HCT116 (cell line): ENCODE results near the gene STAB1. TPM values are rescaled to one million over a fixed set of nuclear protein-coding genes. Genes with fewer than 3 reads are reported as not detected.

Source experiments
- ATAC-seq: fragments of 200-7000 bp; cut with Tn5 transposase; 2 replicates; pipeline ENCODE4 v1.9.1; 2020; ENCODE audit warnings: mild to moderate bottlenecking, moderate library complexity
- BruUV-seq: library from RNA; stranded (reverse); fragments of 400-500 nt; replicated peaks from 2 replicates; lab custom pipeline; 2021; lab: Mats Ljungman, UMichigan
- CTCF ChIA-PET: fragments of 300-600 bp; sonication (Branson Sonifier 250); formaldehyde crosslinking; loops from one replicate; lab custom pipeline; 2021; ENCODE audit warnings: antibody characterized with exemption; lab: Charles Lee
- POLR2A ChIA-PET: fragments of 300-600, 350-600 bp; sonication (Branson Sonifier 250); formaldehyde crosslinking; loops from one replicate; lab custom pipeline; 2021; ENCODE audit warnings: antibody characterized with exemption; lab: Charles Lee
- RAD21 ChIA-PET, 2 experiments: fragments of 300-600 bp; sonication (Branson Sonifier 250); formaldehyde crosslinking; loops; one replicate each; lab custom pipeline; 2023; ENCODE audit warnings: low total read pairs in 2 of 2; ENCODE audit not compliant: uncharacterized antibody in 2 of 2, unreplicated experiment in 2 of 2, low non-redundant PET in 1 of 2; lab: Charles Lee
- DNase-seq: peaks from one replicate; pipeline ENCODE4 v3.0.0-alpha.2; 2010; ENCODE audit warnings: low read depth, low spot score
- H2AFZ ChIP-seq: fragments of 200-600 bp; shearing (Covaris generic), sonication (generic); 2 replicates; pipeline ENCODE4 v1.6.1; 2017; ENCODE audit warnings: low read depth, mixed run types, mixed read lengths, antibody characterized with exemption, low read length; ENCODE audit not compliant: poor library complexity, severe bottlenecking
- H3K27ac ChIP-seq: 2 replicates; pipeline ENCODE4 v1.5.1; 2012; ENCODE audit warnings: low read depth, low read length
- H3K27me3 ChIP-seq: fragments of 200-600 bp; sonication (generic); 2 replicates; pipeline ENCODE4 v1.6.1; 2016; ENCODE audit warnings: mixed run types, low read length, mixed read lengths; ENCODE audit not compliant: insufficient read depth
- H3K36me3 ChIP-seq, 2 experiments: fragments of 200-500 bp in 1 of 2; fragments of 200-600 bp in 1 of 2; sonication (Bioruptor generic) in 1 of 2; sonication (generic) in 1 of 2; 2 replicates each; pipeline versions ENCODE4 v1.5.1 to v1.6.1; 2014 to 2016; ENCODE audit warnings: low read length in 2 of 2, inconsistent platforms in 1 of 2, mixed read lengths in 1 of 2, mixed run types in 1 of 2; ENCODE audit not compliant: insufficient read depth in 2 of 2, control insufficient read depth in 1 of 2
- H3K4me1 ChIP-seq, 2 experiments: fragments of 200-600 bp in 1 of 2; sonication (generic) in 1 of 2; 2 replicates each; pipeline versions ENCODE4 v1.5.1 to v1.6.1; 2012 to 2017; ENCODE audit warnings: low read length in 2 of 2, inconsistent platforms in 1 of 2, mild to moderate bottlenecking in 1 of 2, mixed read lengths in 1 of 2, mixed run types in 1 of 2, moderate library complexity in 1 of 2; ENCODE audit not compliant: insufficient read depth in 2 of 2, control insufficient read depth in 1 of 2
- H3K4me2 ChIP-seq: fragments of 200-600 bp; sonication (generic); 2 replicates; pipeline ENCODE4 v1.6.1; 2017; ENCODE audit warnings: mixed run types, low read length, mixed read lengths
- H3K4me3 ChIP-seq, 2 experiments: fragments of 200-600 bp in 1 of 2; sonication (generic) in 1 of 2; replicated peaks in 1 of 2; 2 replicates each; pipeline ENCODE4 v1.5.1; 2011 to 2016; ENCODE audit warnings: low read length in 2 of 2, control low read depth in 1 of 2, low read depth in 1 of 2, mild to moderate bottlenecking in 1 of 2, mixed read lengths in 1 of 2, mixed run types in 1 of 2
- H3K79me2 ChIP-seq: fragments of 200-600 bp; sonication (generic); 2 replicates; pipeline ENCODE4 v1.6.1; 2017; ENCODE audit warnings: mild to moderate bottlenecking, mixed run types, low read length, moderate library complexity, mixed read lengths; ENCODE audit not compliant: insufficient read depth
- H3K9ac ChIP-seq: fragments of 200-600 bp; sonication (generic); 2 replicates; pipeline ENCODE4 v1.6.1; 2016; ENCODE audit warnings: low read length, mixed read lengths
- H3K9me2 ChIP-seq: fragments of 200-600 bp; sonication (generic), shearing (Covaris generic); 2 replicates; pipeline ENCODE4 v1.6.1; 2017; ENCODE audit warnings: mixed run types, mild to moderate bottlenecking, moderate library complexity; ENCODE audit not compliant: insufficient read depth
- H3K9me3 ChIP-seq, 2 experiments: fragments of 200-500 bp in 1 of 2; fragments of 200-600 bp in 1 of 2; sonication (Bioruptor generic) in 1 of 2; sonication (generic) in 1 of 2; 2 replicates each; pipeline ENCODE4 v1.6.1; 2014 to 2017; ENCODE audit warnings: low read length in 2 of 2, mixed read lengths in 2 of 2, inconsistent platforms in 1 of 2, low read depth in 1 of 2, mild to moderate bottlenecking in 1 of 2, mixed run types in 1 of 2, moderate library complexity in 1 of 2; ENCODE audit not compliant: control insufficient read depth in 1 of 2, insufficient read depth in 1 of 2
- H4K20me1 ChIP-seq: fragments of 200-600 bp; sonication (generic), shearing (Covaris generic); 2 replicates; pipeline ENCODE4 v1.6.1; 2017; ENCODE audit warnings: mixed run types, mild to moderate bottlenecking, moderate library complexity; ENCODE audit not compliant: insufficient read depth
- CTCF ChIP-seq, 3 experiments: fragments of 200-600 bp in 1 of 3; sonication (generic) in 1 of 3; IDR thresholded peaks in 2 of 3; conservative IDR thresholded peaks in 1 of 3; 2 replicates each; pipeline ENCODE4 v1.5.1; 2012 to 2017; ENCODE audit warnings: low read depth in 2 of 3, low read length in 2 of 3, antibody characterized with exemption in 1 of 3, borderline replicate concordance in 1 of 3, control low read depth in 1 of 3, mild to moderate bottlenecking in 1 of 3, mixed read lengths in 1 of 3, mixed run types in 1 of 3, moderate library complexity in 1 of 3; ENCODE audit not compliant: insufficient read depth in 1 of 3
- EZH2phosphoT487 ChIP-seq: fragments of 200-600 bp; IDR thresholded peaks from 2 replicates; pipeline ENCODE4 v1.6.1; 2018; ENCODE audit warnings: antibody characterized with exemption, borderline replicate concordance
- JUND ChIP-seq: IDR thresholded peaks from 2 replicates; pipeline ENCODE4 v1.6.1; 2012
- MAX ChIP-seq: IDR thresholded peaks from 2 replicates; pipeline ENCODE4 v1.6.1; 2012
- REST ChIP-seq: IDR thresholded peaks from 2 replicates; pipeline ENCODE4 v1.6.1; 2012; ENCODE audit warnings: low read depth
- SRF ChIP-seq: IDR thresholded peaks from 2 replicates; pipeline ENCODE4 v1.6.1; 2012; ENCODE audit warnings: low read depth
- TCF7L2 ChIP-seq: IDR thresholded peaks from 2 replicates; pipeline ENCODE4 v1.7.0; 2011; ENCODE audit warnings: borderline replicate concordance, inconsistent platforms; ENCODE audit not compliant: insufficient read depth, insufficient read length; ENCODE audit errors: extremely low read depth
- intact Hi-C: fragments of 100-400 bp; cut with micrococcal nuclease; formaldehyde crosslinking; loops from 2 replicates; pipeline ENCODE4 v1.10.0; 2022
- total RNA-seq: library from RNA; stranded (reverse); gene quantifications from one replicate; pipeline ENCODE4 v1.2.1, GENCODE V29; 2021; ENCODE audit not compliant: unreplicated experiment

The STAB1 gene
- total RNA-seq, 1 experiment from 2014 or later: 0.44 TPM

- CTCF ChIA-PET: no interaction called here
- Histone ChIP-seq H3K9me2 (no peaks in the 10 kb centered on the region), H3K27me3 (no peaks in the 10 kb centered on the region), H3K79me2 (no peaks in the 10 kb centered on the region), H3K9ac (no peak overlapping the region), H4K20me1 (no peaks in the 10 kb centered on the region), H3K4me3 (no peak overlapping the region), H2AFZ (no peak overlapping the region), H3K4me2 (no peak overlapping the region), H3K36me3 (peaks cover 24 to 27% of the 10 kb centered on the region in 2 experiments; a peak in 3 of 4 replicates)
- intact Hi-C loops: no loop called here
- RAD21 ChIA-PET: no interaction called here
- DNase-seq (no peak), ATAC-seq (no peak; the same call in 1 of the 2 replicates)
- BruUV-seq: no TSS peak
- TF ChIP-seq REST: no peak
- no peak for TF ChIP-seq TCF7L2
- no peak for TF ChIP-seq SRF
- no peak for TF ChIP-seq MAX
- TF ChIP-seq CTCF (IDR thresholded peaks at IDR 0.05 in 2 of 3, conservative IDR thresholded peaks at IDR 0.05 in 1 of 3; ENCODE audit: borderline replicate concordance in 1 of 3, insufficient read depth in 1 of 3, low read depth in 2 of 3, low read length in 2 of 3): no peak
- no peak for TF ChIP-seq JUND
- TF ChIP-seq EZH2phosphoT487: no peak
- TF ChIP-seq, all 23 proteins: peak for 0
- POLR2A ChIA-PET: no interaction called here
- Histone ChIP-seq H3K4me1 (no peaks in the 10 kb centered on the region), H3K27ac (no peak overlapping the region), H3K9me3 (no peaks in the 10 kb centered on the region)
Measured at GRCh38 chr3:52483577-52484381, 11.4 kb upstream of the STAB1 start.
